GM23248 (cell line): ENCODE results near the gene FOXQ1.

Source experiments
- EZH2 ChIP-seq: fragments of 200-600 bp; sonication (generic); IDR thresholded peaks from 2 replicates; pipeline ENCODE4 v1.6.1; 2018; ENCODE audit warnings: antibody characterized with exemption, mild to moderate bottlenecking; ENCODE audit not compliant: insufficient read depth, poor library complexity, severe bottlenecking
- EZH2phosphoT487 ChIP-seq: fragments of 200-600 bp; sonication (generic); IDR thresholded peaks from 2 replicates; pipeline ENCODE4 v1.6.1; 2018; ENCODE audit warnings: antibody characterized with exemption, moderate library complexity, mild to moderate bottlenecking, low read depth; ENCODE audit not compliant: insufficient read depth

- no peak for TF ChIP-seq EZH2
- TF ChIP-seq EZH2phosphoT487: no peak
Measured at GRCh38 chr6:1309366-1309765, 2.5 kb upstream of the FOXQ1 start.
